GM12872 (cell line): ENCODE data around the gene RASL12.

ENCODE experiments used
- CTCF ChIP-seq: IDR thresholded peaks from 3 replicates; pipeline ENCODE4 v1.5.1; 2011; ENCODE audit warnings: low read depth, mild to moderate bottlenecking, low read length, moderate library complexity; ENCODE audit not compliant: insufficient read depth

Gene RASL12

GRCh38 chr15:65066635-65067316, 1.0 kb downstream of the RASL12 start:
- no peak for TF ChIP-seq CTCF

GRCh38 chr15:65066001-65066634, 1.7 kb downstream of the RASL12 start:
- TF ChIP-seq CTCF: no peak

GRCh38 chr15:65062726-65063125, 5.1 kb downstream of the RASL12 start:
- no peak for TF ChIP-seq CTCF

GRCh38 chr15:65062061-65062460, 5.7 kb downstream of the RASL12 start:
- no peak for TF ChIP-seq CTCF

GRCh38 chr15:65060641-65061397, 7.0 kb downstream of the RASL12 start:
- TF ChIP-seq CTCF: no peak

GRCh38 chr15:65059931-65060596, 7.7 kb downstream of the RASL12 start:
- TF ChIP-seq CTCF: no peak

GRCh38 chr15:65059369-65059750, 8.4 kb downstream of the RASL12 start:
- no peak for TF ChIP-seq CTCF
